NCI-H2227 (cell line): ENCODE measurements around the gene TMEM256.

Experiments used
- DNase-seq: peaks from one replicate; lab custom pipeline; 2025; ENCODE audit not compliant: unreplicated experiment; lab: John Stamatoyannopoulos, UW

Gene TMEM256

GRCh38 chr17:7354262-7354843, 49.5 kb downstream of the TMEM256 start:
- DNase-seq, result peak; percentile 11
